Stimulated activated CD8-positive, alpha-beta memory T cell treated with anti-CD3 and anti-CD28 coated beads, Interleukin-12 subunit alpha, Interleukin-12 subunit beta, amount 100 ng/mL, for 24 hours (primary cell): ENCODE measurements around the gene CD44.

Experiments
- DNase-seq: peaks from one replicate; pipeline ENCODE4 v3.0.0-alpha.2; 2020; ENCODE audit errors: extremely low read depth

The CD44 gene

DNA sequence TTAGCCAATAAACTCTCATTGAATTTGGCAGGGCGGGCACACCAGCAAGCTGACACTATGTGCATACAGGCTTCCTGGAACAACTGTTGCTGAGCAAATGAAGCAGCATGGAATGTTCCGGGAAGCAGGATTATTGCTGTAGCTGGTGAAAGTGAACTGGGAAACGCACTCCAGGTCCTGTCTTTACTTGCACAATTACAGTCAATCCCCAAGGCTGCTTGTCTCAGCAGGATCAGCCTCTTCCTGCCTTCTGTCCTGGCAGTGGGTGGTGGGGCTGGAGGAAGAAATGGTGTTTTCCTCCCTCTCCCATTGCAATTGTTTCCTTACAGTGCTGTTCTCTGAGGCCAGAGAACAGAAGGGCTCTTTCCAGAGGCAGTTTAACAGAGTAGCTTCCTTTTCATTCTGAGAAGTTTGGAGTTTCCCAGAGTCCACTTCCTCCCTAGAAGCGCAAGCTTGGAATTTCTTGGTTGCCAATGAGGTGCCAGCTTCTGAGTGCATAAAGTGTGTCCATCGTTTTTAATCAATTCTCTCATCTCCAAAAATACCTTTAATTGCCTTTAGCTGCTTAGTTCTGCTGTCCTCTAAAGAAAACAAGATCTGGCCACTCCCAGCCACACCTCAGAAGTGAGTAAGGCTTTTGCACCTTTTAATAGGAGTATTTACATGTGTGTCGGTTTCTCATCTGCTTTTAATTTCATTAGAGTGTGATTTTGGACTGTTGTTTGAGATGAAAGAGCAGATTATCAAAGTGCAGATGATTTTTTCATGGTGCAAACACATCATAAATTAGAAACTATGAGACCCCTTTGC lies 19.9 kb downstream of the CD44 start:
- DNase-seq = no peak

DNA sequence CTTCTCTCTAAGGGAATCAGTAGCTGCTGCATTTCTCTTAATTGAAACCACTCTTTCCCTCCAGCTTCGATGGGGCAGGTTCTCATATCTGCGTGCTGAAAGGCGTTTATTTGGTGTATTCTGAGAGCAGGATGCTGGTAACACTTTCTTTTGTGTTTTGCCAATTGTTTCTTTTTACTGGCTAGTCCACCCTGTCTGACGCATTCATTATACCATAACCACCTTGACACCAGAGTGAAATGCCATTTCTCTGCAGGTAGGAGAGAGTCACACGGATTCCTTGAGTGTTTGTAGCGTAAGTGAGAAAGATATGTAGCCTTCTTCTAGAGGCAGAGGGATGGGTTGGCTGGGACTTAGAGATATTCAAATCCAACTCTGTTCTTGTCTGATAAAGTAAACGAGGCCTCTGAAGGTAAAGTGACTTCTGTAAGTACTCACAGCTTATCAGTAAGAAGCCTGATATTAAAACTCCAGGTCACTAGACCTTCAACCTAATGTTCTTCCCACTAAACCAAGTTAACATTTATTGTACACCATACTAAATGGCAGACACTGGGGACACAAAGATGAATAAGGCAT lies 21.4 kb downstream of the CD44 start:
- no peak for DNase-seq

DNA sequence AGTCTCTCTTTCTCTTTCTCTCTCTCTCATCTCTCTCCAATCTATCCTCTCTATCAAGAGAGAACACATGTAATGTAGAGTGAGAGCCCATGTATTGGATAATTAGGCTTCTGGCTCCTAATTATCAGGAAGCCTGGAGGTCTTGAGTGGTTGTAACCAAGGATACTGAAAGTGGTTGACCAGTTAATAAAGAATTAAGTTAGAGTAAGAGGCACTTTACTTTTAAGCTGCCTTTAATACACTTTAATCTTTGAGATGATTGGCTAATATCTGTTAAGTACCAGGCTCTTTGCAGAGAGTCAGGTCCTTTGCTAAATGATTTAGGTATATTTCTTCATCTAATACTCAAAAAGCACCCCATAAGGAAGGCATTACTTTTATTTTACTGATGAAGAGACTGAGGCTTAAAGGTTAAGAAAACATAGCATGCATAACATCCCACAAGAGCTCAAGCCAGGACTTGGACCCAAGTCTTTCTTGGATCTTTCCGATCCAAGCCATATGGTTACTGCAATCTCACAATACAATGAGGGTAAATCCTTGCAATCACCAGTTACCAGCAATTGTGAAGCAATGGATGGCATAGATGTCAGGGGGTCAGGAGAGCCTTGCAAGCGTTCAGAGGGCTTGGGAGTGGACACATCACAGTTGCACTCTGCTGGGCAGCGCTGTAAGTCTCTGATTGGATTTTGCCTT lies 22.1 kb downstream of the CD44 start:
- no peak for DNase-seq

DNA sequence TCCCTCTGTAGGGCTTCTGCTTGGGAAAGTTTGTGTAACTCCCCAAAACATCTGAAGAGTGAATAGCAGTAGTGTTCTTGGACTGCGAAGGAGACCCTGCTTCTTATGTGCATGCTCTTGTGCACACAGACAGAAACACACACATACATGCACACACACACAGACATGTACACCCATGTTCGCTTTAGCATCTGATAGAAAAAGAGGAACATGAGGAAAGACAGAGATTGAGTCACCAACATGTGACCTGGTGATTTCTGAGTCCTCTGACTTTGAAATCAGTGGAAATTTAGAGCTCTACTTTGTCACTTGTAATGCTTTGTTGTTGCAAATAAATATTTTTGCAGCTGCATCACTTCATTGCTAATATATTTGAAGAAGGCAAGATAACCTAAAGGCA lies 23.8 kb downstream of the CD44 start:
- no peak for DNase-seq

DNA sequence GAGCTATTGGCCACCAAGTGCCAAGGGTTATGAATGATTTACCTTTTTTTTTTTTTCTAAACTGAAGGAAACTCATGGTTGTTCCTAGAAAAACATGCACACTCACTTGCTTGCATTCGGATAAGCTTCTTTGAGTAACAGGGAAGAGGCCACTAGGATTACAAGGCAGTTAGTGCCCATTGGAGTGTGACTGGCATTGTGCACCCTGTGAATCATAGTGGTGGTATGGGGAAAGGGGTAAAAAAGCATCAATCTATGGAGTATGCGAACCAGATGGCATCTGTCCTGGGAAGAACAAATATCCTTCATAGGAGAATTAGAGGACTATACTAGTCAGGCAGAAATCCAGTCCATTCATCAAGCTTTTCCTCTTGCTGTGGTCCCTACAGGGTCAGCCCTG lies 24.2 kb downstream of the CD44 start:
- no peak for DNase-seq

DNA sequence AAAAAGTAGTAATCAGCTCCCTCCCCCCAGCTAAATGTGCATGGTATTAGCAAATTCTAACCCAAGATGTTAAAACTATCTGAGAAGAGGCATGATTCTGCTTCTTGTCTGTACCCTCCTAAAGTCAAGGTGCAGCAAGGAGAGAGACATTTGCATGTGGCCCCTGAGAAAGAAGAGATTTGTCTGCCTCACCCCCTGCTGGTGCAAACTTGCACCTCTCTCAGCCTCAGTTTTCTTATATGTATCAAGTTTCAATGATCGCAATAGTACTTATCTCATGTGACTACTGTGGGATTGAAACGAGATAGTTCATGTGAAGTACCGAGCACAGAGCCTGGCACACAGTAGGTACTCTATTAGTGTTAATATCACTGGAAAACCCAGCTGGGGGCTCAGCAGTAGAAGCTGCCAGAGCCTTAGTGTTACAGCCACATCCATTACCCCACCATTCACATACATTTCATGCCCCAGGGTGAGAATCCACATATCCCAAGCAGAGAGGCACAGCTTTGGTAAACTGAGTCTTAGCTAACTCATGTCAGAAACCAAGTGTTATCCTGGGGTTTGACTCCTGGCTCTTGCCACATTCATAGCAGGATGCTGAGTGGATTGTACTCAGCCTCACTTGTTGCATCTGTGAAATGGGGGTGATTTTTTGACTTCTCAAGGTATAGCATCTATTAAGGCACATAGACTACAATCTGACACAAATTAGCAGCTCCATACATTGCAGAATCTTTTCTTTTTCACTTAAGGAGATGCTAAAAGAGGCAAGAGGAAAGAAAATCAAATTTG lies 24.9 kb downstream of the CD44 start:
- DNase-seq = no peak

DNA sequence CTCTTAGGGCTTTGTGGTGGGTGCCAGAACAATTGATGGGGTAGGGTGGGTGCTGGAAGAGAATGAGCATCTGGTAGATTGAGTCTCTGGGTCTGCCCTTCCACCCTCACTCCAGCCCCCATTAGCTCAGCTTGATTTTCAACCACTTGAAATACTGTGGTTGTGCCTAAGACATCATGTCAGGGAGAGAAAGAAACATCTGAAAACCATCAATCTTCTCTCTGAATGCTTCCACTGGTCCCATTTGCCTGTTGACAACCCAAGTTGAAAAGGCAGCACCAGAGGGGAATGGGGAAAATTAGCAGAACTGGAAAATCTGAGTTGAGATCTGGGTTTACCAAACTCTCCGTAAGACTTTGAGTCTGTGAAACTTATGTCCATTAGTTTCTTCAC lies 26.1 kb downstream of the CD44 start:
- no peak for DNase-seq

DNA sequence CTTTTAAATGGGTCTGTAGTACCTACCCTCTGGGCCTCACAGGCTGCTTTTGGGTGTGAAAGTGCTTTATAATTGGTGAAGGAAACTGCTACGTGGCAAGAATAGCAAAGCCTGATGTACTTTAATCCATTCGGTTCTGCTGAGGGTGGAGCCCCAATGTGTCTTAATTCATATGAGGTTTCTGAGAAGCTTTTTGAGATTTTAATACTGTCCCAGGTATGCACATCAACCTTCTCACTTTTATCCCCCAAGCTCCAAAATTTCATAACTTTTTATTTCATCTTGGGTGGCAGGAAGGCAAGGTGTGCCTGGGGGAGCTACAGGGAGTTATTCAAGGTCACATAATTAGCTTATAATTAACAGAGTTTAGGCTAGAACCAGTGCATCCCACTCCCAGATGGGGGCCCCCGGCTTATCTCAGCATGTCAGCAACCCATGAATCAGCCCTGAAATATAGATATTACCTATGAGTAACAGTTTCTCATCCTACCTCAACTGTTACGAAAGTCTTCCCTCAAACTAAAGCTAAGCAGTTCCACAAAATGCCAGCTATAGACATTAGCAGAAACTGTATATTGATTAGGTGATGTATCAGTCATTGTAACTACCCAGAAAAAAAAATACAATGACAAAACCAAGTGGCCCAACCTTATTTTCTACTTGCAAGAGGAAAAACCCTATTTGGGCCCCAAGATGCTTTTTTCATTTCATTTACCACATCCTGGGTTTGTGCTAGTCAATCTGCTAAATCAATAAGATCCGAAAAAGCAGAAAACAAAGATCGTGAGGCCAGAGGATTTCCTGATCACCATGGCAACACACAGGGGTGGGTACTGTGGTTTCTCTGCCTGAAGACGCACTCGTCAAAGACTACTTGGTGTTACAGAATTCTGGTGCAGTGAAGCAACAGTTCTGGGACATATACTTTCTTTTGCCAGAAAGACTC lies 26.7 kb downstream of the CD44 start:
- peak; percentile 68 for DNase-seq

DNA sequence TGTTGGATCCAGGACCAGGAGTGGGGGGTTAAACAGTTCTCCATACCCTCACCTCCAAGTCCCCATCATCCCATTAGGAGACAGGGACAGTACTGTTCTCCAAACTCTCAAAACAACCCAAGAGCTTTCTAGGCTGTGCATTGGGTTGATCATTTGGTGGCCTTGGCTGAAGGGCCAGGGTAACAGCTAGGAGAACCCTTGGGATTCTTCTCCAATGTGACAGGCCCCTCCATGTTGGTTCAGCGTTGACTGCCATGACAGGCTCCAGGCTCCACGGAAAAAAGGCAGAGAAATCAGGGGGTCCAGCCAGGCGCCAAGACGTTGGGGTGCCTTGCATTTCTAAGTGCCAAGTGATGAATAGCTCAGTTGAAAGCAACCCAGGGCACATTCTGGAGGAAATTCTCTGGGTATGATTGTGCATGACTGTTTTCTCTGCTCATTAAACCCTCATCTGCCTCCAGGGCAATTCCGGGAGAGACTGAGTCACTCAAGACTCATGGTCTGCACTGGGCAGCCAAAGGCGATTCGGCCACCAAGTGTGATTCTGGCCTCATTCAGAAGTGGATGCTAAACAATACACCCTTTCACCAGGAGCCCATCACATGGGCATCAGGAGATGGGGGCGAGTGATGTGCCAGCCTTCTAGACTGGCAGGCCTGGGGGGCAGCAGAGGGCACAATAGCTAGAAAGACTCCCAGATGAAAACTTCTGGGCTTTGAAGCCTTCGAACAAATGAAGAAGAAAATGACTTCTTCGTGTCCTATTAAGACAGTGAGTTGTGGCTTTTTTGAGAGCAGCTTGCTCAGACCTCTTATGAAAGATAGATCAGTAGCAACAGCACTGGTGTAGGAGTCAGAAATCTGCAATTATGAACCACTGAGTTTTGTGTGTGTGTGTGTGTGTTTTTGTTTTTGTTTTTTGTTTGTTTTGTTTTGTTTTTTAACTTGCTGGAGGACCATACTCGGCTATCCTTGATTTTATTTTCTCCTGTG lies 27.7 kb downstream of the CD44 start:
- DNase-seq = no peak

DNA sequence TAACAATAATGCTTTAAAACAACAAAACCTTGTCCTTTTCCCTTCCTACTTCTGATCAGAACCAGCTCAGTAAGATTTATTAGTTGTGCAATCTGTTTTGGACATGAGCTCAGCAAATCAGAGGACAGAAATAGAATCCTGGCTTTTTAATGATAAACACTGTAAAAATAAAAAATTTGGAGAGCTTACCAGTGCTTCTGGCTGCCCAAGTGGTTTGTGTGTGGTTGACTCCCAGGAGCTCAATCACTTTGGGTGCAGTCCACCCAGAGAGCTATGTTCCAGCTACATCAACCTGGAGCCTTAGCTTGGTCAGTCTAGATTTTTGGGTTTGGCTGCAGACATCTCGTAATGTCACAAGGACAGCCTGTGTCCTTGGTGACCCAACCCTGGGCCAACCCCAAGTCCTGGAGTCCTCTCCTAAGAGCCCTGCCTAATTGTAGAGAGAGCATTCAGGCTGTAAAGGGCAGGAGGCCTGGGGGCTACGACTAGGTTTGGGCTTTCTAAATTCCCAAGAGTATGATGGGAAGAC lies 28.5 kb downstream of the CD44 start:
- no peak for DNase-seq

DNA sequence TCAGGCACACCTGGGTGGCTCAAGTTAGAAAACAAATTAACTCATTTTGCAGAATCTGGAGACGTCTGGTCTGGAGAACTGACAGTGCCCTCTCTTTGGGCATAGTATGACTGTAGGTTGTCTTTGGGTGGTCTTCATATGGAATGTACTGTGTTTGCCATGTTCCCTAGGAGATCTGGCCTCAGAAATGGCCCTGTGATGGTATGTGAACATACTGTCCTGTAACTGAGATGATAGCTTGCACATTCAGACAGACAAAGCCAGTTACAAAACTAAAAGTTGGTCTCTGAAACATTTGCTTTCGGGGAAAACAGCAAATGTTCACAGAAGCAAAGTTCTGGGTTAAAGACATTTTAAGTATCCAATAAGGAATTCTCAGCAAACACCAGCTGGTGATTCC lies 29.7 kb downstream of the CD44 start:
- DNase-seq = no peak

DNA sequence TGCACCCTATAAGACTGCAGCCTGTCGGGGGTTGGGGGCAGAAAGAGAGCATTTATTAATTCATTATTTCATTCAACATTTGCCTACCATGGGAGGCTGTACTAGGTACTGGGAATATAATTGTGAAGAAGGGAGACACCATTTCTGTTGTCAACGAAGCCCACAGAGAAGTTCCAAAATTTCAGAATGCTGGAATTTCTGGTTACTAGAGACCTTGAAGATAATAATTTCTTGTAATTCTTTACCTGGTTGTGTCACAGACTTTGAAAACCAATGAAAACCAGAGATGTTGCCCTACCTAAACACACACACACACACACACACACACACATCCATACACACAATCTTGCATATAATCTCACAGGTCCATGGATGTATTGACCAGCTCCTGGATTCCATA lies 30.1 kb downstream of the CD44 start:
- no peak for DNase-seq

DNA sequence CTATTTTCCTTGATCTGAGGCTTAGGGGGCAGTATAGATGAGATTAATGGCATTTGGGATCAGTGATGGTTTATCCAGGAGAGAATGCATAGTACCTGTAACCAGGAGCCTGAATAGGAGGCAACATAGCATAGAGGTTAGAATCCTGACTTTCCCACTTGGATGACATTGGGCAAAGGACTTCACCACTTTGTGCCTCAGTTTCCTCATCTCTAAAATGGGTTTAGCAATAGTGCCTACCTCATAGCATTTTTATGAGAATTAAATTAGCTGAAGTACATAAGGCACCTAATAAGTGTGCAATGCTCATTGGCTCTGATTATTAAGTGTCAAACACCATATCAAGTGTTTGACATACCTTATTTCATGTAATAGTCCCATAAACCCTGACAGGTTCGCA lies 30.8 kb downstream of the CD44 start:
- DNase-seq = no peak

DNA sequence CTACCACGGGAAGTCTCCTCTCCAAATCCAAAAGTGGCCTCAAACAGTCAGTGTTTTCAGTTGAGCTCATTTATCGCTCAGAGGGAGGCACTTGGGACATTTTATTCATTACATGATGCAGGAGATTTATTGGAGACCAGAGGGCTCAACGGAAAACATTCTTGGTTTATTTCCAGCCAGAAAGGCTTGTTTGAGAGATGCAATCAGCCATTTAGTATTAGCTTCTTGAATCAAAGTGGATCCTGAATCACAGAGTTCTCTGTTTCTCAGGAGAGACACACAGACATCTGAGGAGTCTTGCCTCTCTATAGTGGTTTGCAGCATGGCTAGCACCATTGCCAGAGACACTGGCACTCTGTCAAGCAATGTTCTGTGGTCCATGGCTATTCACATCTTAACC lies 31.5 kb downstream of the CD44 start:
- DNase-seq = no peak

DNA sequence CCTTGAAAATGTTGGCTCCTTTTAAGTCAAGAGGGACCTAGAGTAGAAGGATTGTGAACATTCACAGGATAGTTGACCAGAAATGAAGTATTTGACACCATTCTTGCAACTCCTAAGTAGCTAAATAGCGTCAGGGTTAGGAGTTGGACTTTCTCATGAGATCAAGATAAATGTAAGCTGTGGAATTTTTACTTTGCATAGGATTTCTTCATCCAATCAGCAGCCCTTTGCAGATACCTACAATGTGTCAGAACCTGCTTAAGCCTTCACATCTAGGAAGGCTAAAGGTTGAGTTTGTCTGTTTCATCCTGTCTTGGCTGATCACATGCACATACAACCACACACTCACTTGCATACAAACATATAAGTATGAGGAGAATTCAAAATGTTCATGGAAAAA lies 32.3 kb downstream of the CD44 start:
- DNase-seq = no peak

DNA sequence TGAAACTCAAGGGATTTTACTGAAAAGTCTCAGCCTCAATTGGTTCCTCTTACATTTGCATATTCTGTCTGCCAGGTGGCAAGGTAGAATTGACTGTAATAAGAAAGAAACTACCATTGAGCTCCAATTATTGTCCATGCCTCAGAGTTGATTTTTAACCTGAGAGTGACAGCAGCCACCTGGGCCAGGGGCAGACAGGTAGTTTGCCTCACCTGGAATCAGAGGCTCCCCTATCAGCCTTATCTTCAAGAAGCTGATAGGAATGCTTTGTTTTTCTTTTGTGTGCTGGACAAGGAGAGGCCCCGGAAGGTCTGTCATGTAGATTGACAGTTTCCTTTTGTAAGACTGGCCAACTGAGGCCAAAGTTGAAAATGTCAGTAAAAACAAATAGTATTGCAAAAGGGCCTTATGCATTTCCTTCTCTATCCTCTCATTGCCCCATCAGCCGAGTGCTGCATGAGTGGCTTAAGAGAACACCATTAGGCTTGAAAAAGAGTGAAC lies 34.1 kb downstream of the CD44 start:
- no peak for DNase-seq

DNA sequence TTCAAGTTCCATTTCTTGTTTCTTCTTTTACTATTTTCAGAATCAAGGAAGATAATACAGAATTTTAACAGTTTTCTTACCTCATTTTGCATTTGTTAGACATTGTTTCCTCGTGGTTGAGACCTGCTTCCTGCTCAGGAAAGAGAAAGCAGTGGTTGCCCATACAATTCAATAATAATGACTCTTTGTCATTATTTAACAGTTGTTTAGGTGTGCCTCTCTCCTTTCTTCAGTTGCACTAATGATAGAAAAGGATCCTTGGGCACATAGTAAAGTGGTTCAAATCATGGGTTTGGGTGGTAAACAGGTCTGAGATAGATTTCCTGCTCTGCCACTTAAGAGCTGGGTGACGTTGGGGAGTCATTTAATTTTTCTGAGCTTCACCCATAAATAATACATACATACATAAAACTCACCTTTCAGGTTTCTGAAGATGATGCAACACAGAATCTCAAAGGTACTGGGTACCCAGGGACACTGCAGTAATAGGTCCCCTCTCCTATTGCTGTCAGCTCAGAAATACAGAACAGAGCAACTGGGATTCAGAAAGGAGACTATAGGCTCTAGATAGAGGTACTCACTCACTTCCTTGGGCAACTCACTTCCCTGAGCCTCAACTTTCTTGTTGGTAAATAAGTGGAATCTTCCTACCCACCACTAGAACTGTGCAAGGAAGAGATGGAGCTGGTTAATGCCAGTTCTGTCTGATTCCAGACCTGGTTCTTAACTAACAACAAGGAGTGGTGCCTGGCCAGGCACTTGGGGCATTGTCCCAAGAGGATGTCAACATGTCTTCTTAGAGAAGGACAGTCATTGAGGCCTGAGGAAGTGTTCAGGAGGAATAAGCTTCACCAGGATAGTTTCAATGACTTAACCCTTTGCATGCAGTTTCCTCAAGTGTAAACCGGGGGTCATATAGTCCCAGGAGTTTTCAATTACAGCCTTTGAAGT lies 34.9 kb downstream of the CD44 start:
- DNase-seq = no peak

DNA sequence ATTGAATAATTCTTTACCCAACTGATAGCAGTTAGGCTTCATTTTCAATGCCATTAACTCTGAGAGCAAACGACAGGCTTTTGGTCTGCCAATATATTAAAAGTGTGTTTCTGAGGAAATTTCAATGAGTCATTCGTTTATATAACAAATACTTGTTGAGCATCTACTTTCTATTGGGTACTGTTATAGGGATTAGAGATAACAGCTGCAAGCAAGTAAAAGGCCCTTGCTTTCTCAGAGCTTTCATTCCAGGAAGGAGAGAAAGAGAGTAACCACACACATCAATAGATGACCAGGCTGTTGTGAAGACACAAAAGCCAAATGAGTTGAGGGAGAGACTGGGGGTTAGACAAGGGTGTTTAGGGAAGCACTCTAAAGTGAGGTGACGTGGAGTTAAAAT lies 35.7 kb downstream of the CD44 start:
- no peak for DNase-seq
